OCI-LY7 (cell line): Measurements from ENCODE around the gene PARP6. TPM values are rescaled to one million over a fixed set of nuclear protein-coding genes. Genes with fewer than 3 reads are reported as not detected.
A peak's percentile ranks its signal among the peaks of the same experiment; 100 is the strongest.

Experiments used
- BruUV-seq: library from RNA; stranded (reverse); fragments of 400-500 nt; replicated peaks from 2 replicates; lab custom pipeline; 2021; lab: Mats Ljungman, UMichigan
- CTCF ChIA-PET: fragments of 300-600 bp; sonication (Branson Sonifier 250); formaldehyde crosslinking; loops from one replicate; lab custom pipeline; 2022; ENCODE audit warnings: antibody characterized with exemption; ENCODE audit not compliant: unreplicated experiment; lab: Charles Lee
- POLR2A ChIA-PET: fragments of 300-600 bp; sonication (Branson Sonifier 250); formaldehyde crosslinking; loops from one replicate; lab custom pipeline; 2022; ENCODE audit warnings: antibody characterized with exemption; lab: Charles Lee
- DNase-seq: peaks from one replicate; pipeline ENCODE4 v3.0.0-alpha.2; 2015; ENCODE audit warnings: low spot score
- H2AFZ ChIP-seq: fragments of 200-600 bp; sonication (generic), shearing (Covaris generic); 2 replicates; pipeline ENCODE4 v1.6.1; 2014; ENCODE audit warnings: mild to moderate bottlenecking, antibody characterized with exemption, low read length, moderate library complexity
- H3K27ac ChIP-seq: fragments of 200-600 bp; sonication (generic); 2 replicates; pipeline ENCODE4 v1.5.1; 2014; ENCODE audit warnings: mixed run types, low read depth, mild to moderate bottlenecking, moderate library complexity, low read length, inconsistent platforms; ENCODE audit not compliant: poor library complexity, severe bottlenecking
- H3K36me3 ChIP-seq: fragments of 200-600 bp; sonication (generic); 2 replicates; pipeline ENCODE4 v1.6.1; 2014; ENCODE audit warnings: mild to moderate bottlenecking, antibody characterized with exemption, low read length, moderate library complexity, mixed read lengths; ENCODE audit not compliant: insufficient read depth
- H3K4me1 ChIP-seq: fragments of 200-600 bp; sonication (generic); 2 replicates; pipeline ENCODE4 v1.5.1; 2014; ENCODE audit warnings: mild to moderate bottlenecking, low read length; ENCODE audit not compliant: insufficient read depth, poor library complexity, severe bottlenecking
- H3K4me2 ChIP-seq: fragments of 200-600 bp; sonication (generic); 2 replicates; pipeline ENCODE4 v1.6.1; 2014; ENCODE audit warnings: mild to moderate bottlenecking, low read length
- H3K4me3 ChIP-seq: fragments of 200-600 bp; sonication (generic); 2 replicates; pipeline ENCODE4 v1.5.1; 2014; ENCODE audit warnings: mild to moderate bottlenecking, low read depth, low read length; ENCODE audit not compliant: poor library complexity, severe bottlenecking
- H3K79me2 ChIP-seq: fragments of 200-600 bp; sonication (generic); 2 replicates; pipeline ENCODE4 v1.6.1; 2016; ENCODE audit warnings: low read depth, mild to moderate bottlenecking, low read length, moderate library complexity, mixed read lengths; ENCODE audit not compliant: insufficient read depth
- H3K9me2 ChIP-seq: fragments of 200-600 bp; sonication (generic); 2 replicates; pipeline ENCODE4 v1.6.1; 2016; ENCODE audit warnings: mild to moderate bottlenecking, low read length, mixed read lengths; ENCODE audit not compliant: insufficient read depth
- H3K9me3 ChIP-seq: fragments of 200-600 bp; sonication (generic); 2 replicates; pipeline ENCODE4 v1.6.1; 2014; ENCODE audit warnings: mild to moderate bottlenecking, mixed run types, low read length, mixed read lengths
- H4K20me1 ChIP-seq: fragments of 200-600 bp; sonication (generic); 2 replicates; pipeline ENCODE4 v1.6.1; 2014; ENCODE audit warnings: mild to moderate bottlenecking, antibody characterized with exemption, low read length, moderate library complexity, mixed read lengths; ENCODE audit not compliant: insufficient read depth
- CTCF ChIP-seq: fragments of 200-600 bp; sonication (generic); conservative IDR thresholded peaks from 2 replicates; pipeline ENCODE4 v1.5.1; 2014; ENCODE audit warnings: mild to moderate bottlenecking, antibody characterized with exemption, low read length, moderate library complexity, mixed read lengths
- EZH2phosphoT487 ChIP-seq: fragments of 200-600 bp; sonication (generic); IDR thresholded peaks from 2 replicates; pipeline ENCODE4 v1.6.1; 2018; ENCODE audit warnings: low read depth, borderline replicate concordance, mild to moderate bottlenecking, mixed run types, antibody characterized with exemption, low read length, moderate library complexity, mixed read lengths
- intact Hi-C: fragments of 100-400 bp; cut with micrococcal nuclease; formaldehyde crosslinking; loops from one replicate; pipeline ENCODE4 v1.10.0; 2022; ENCODE audit not compliant: unreplicated experiment
- total RNA-seq, 2 experiments: library from RNA; depleted of rRNA in 1 of 2; stranded (reverse); fragments of >200 nt in 1 of 2; shearing (Covaris generic) in 1 of 2; gene quantifications; 2 replicates each; pipeline ENCODE4 v1.2.3, GENCODE V29; 2014 to 2022

Gene PARP6
- total RNA-seq, 2 experiments from 2014 or later = 58.3 to 73.3 TPM

GRCh38 chr15:72199721-72200212 lies 72.6 kb downstream of the PARP6 start:
- H3K4me3 ChIP-seq = no peak overlapping the region
- peaks cover 22% of the 10 kb centered on the region; the same call in 1 of the 2 replicates for H4K20me1 ChIP-seq
- no peaks in the 10 kb centered on the region for H3K79me2 ChIP-seq
- BruUV-seq = no TSS peak
- intact Hi-C loops = loop anchor here (2.0 to 5.0 kb wide), 4 partner anchors 31 to 87 kb away; partner anchors contain the start of genes PARP6 and PKM
- H3K4me1 ChIP-seq = peaks cover 10% of the 10 kb centered on the region
- peak; percentile 72 for DNase-seq
- no peaks in the 10 kb centered on the region for H3K9me2 ChIP-seq
- ChIA-PET POLR2A (interaction anchor here (0.6 kb wide), 1 partner anchor 40 kb away, joined by 6 read pairs; no protein-coding TSS in a partner anchor), CTCF (no interaction called here)
- no peak overlapping the region for H3K4me2 ChIP-seq
- no peak overlapping the region for H2AFZ ChIP-seq
- peaks cover 70% of the 10 kb centered on the region for H3K36me3 ChIP-seq
- H3K9me3 ChIP-seq = no peaks in the 10 kb centered on the region
- H3K27ac ChIP-seq = no peak overlapping the region
- no peak for TF ChIP-seq EZH2phosphoT487
- TF ChIP-seq CTCF = peak; percentile 88

- Histone ChIP-seq H3K4me3 (no peak overlapping the region), H3K4me2 (no peak overlapping the region), H3K36me3 (peaks cover 64% of the 10 kb centered on the region), H2AFZ (no peak overlapping the region), H3K4me1 (peaks cover 10% of the 10 kb centered on the region), H4K20me1 (peaks cover 16% of the 10 kb centered on the region; the same call in 1 of the 2 replicates), H3K9me3 (no peaks in the 10 kb centered on the region), H3K9me2 (no peaks in the 10 kb centered on the region), H3K79me2 (no peaks in the 10 kb centered on the region), H3K27ac (no peak overlapping the region)
- TF ChIP-seq CTCF (no peak), EZH2phosphoT487 (no peak)
- TSS peak; percentile 99 for BruUV-seq
- ChIA-PET CTCF (no interaction called here), POLR2A (no interaction called here)
- intact Hi-C loops = loop anchor here (2.0 to 5.0 kb wide), 3 partner anchors 32 to 88 kb away; partner anchors contain the start of genes PARP6 and PKM
- DNase-seq = no peak
Observed at GRCh38 chr15:72199205-72199515, 73.2 kb downstream of the PARP6 start.

GRCh38 chr15:72198356-72199204 lies 73.8 kb downstream of the PARP6 start:
- no peaks in the 10 kb centered on the region for H3K9me2 ChIP-seq
- intact Hi-C loops = loop anchor here (2.0 to 5.0 kb wide), 3 partner anchors 32 to 88 kb away; partner anchors contain the start of genes PARP6 and PKM
- H3K79me2 ChIP-seq = no peaks in the 10 kb centered on the region
- H2AFZ ChIP-seq = no peak overlapping the region
- H3K9me3 ChIP-seq = no peaks in the 10 kb centered on the region
- H3K4me1 ChIP-seq = peaks cover 10% of the 10 kb centered on the region
- BruUV-seq = no TSS peak
- H4K20me1 ChIP-seq = peaks cover 14% of the 10 kb centered on the region; the same call in 1 of the 2 replicates
- peaks cover 59% of the 10 kb centered on the region for H3K36me3 ChIP-seq
- POLR2A ChIA-PET = no interaction called here
- H3K4me3 ChIP-seq = no peak overlapping the region
- no peak overlapping the region for H3K4me2 ChIP-seq
- CTCF ChIA-PET = no interaction called here
- H3K27ac ChIP-seq = no peak overlapping the region
- DNase-seq = no peak
- TF ChIP-seq EZH2phosphoT487 (no peak), CTCF (no peak)
